Endothelial cell of umbilical vein (primary cell): Measurements from ENCODE around the gene STH. TPM values are rescaled to one million over a fixed set of nuclear protein-coding genes. Genes with fewer than 3 reads are reported as not detected.

ENCODE experiments used
- BruUV-seq: library from RNA; stranded (reverse); fragments of 400-500 nt; replicated peaks from 2 replicates; lab custom pipeline; 2021; lab: Mats Ljungman, UMichigan
- CTCF ChIA-PET: fragments of 300-600, 350-600 bp; sonication (Branson Sonifier 250); formaldehyde crosslinking; loops from one replicate; lab custom pipeline; 2021; ENCODE audit warnings: antibody characterized with exemption, inconsistent platforms; lab: Charles Lee
- POLR2A ChIA-PET: fragments of 300-600, 350-600 bp; sonication (Branson Sonifier 250); formaldehyde crosslinking; loops from one replicate; lab custom pipeline; 2021; ENCODE audit warnings: antibody characterized with exemption, inconsistent platforms; lab: Charles Lee
- DNase-seq: peaks from one replicate; pipeline ENCODE4 v3.0.0-alpha.2; 2011; ENCODE audit warnings: low read depth, low spot score
- FAIRE-seq: peaks from 2 replicates; lab custom pipeline; 2011; peaks lifted over from hg19 to GRCh38; lab: Jason Lieb, UNC
- H2AFZ ChIP-seq: 2 replicates; pipeline ENCODE4 v1.6.0; 2012; ENCODE audit warnings: low read depth, low read length, control low read depth, inconsistent platforms
- H3K27ac ChIP-seq: 2 replicates; pipeline ENCODE4 v1.5.1; 2011; ENCODE audit warnings: low read depth, mild to moderate bottlenecking, control low read depth, low read length, moderate library complexity; ENCODE audit not compliant: insufficient read depth
- H3K27me3 ChIP-seq, 2 experiments: 2 replicates each; pipeline versions ENCODE4 v1.6.0 to v1.6.1; 2011; ENCODE audit warnings: low read length in 2 of 2, mixed read lengths in 1 of 2; ENCODE audit not compliant: control insufficient read depth in 2 of 2, insufficient read depth in 2 of 2
- H3K36me3 ChIP-seq, 2 experiments: 2 replicates in 1 of 2; 3 replicates in 1 of 2; pipeline ENCODE4 v1.5.1; 2011; ENCODE audit warnings: low read length in 2 of 2, mild to moderate bottlenecking in 1 of 2, moderate library complexity in 1 of 2; ENCODE audit not compliant: control insufficient read depth in 2 of 2, insufficient read depth in 2 of 2; ENCODE audit errors: extremely low read depth in 1 of 2
- H3K4me1 ChIP-seq: 3 replicates; pipeline ENCODE4 v1.5.1; 2011; ENCODE audit warnings: mild to moderate bottlenecking, low read length; ENCODE audit not compliant: control insufficient read depth, insufficient read depth; ENCODE audit errors: extremely low read depth
- H3K4me2 ChIP-seq: 2 replicates; pipeline ENCODE4 v1.6.1; 2011; ENCODE audit warnings: low read length, control low read depth, mixed read lengths; ENCODE audit not compliant: insufficient read depth
- H3K4me3 ChIP-seq, 3 experiments: fragments of 200-600 bp in 1 of 3; sonication (generic), shearing (Covaris generic) in 1 of 3; replicated peaks in 1 of 3; 2 replicates each; pipeline ENCODE4 v1.5.1; 2011 to 2016; ENCODE audit warnings: control low read depth in 3 of 3, low read length in 3 of 3, mild to moderate bottlenecking in 2 of 3, inconsistent platforms in 1 of 3, low read depth in 1 of 3, moderate library complexity in 1 of 3; ENCODE audit not compliant: insufficient read depth in 1 of 3
- H3K79me2 ChIP-seq: 2 replicates; pipeline ENCODE4 v1.6.0; 2012; ENCODE audit warnings: low read length, inconsistent platforms; ENCODE audit not compliant: control insufficient read depth, insufficient read depth
- H3K9ac ChIP-seq: replicated peaks from 2 replicates; pipeline ENCODE3; 2011; ENCODE audit warnings: low read length, control low read depth; ENCODE audit not compliant: insufficient read depth; ENCODE audit errors: extremely low read depth
- H3K9me1 ChIP-seq: replicated peaks from 3 replicates; pipeline ENCODE4 v1.6.0; 2011; ENCODE audit warnings: mild to moderate bottlenecking, low read length; ENCODE audit not compliant: control insufficient read depth, insufficient read depth; ENCODE audit errors: extremely low read depth
- H3K9me3 ChIP-seq: replicated peaks from 2 replicates; pipeline ENCODE4 v1.5.1; 2012; ENCODE audit warnings: low read length, inconsistent platforms; ENCODE audit not compliant: control insufficient read depth, insufficient read depth
- H4K20me1 ChIP-seq: replicated peaks from 2 replicates; pipeline ENCODE3; 2011; ENCODE audit warnings: mild to moderate bottlenecking, low read length; ENCODE audit not compliant: control insufficient read depth, insufficient read depth; ENCODE audit errors: extremely low read depth
- EZH2 ChIP-seq: IDR thresholded peaks from 2 replicates; pipeline ENCODE4 v1.6.1; 2012; ENCODE audit warnings: borderline replicate concordance, low read depth, mild to moderate bottlenecking, moderate library complexity, low read length, inconsistent platforms; ENCODE audit not compliant: severe bottlenecking
- FOS ChIP-seq: IDR thresholded peaks from 2 replicates; pipeline ENCODE4 v1.6.1; 2011; ENCODE audit warnings: mild to moderate bottlenecking, low read length, moderate library complexity, borderline replicate concordance; ENCODE audit not compliant: insufficient read depth
- GATA2 ChIP-seq: IDR thresholded peaks from 2 replicates; pipeline ENCODE4 v1.7.0; 2011; ENCODE audit warnings: low read depth, mild to moderate bottlenecking, moderate library complexity, mixed read lengths, low read length; ENCODE audit not compliant: insufficient read length, insufficient read depth
- JUN ChIP-seq: IDR thresholded peaks from 2 replicates; pipeline ENCODE4 v1.6.1; 2011; ENCODE audit warnings: borderline replicate concordance, low read depth; ENCODE audit not compliant: insufficient read length, insufficient read depth
- MYC ChIP-seq: IDR thresholded peaks from one replicate; pipeline ENCODE4 v1.6.1; 2011; ENCODE audit warnings: mild to moderate bottlenecking, low read depth, low read length
- POLR2A ChIP-seq: IDR thresholded peaks from 2 replicates; pipeline ENCODE4 v1.6.1; 2012; ENCODE audit warnings: low read depth, mild to moderate bottlenecking, control low read depth, low read length
- POLR2AphosphoS5 ChIP-seq: IDR thresholded peaks from 2 replicates; pipeline ENCODE4 v1.6.1; 2012; ENCODE audit warnings: low read depth, mild to moderate bottlenecking, control low read depth, low read length, moderate library complexity; ENCODE audit not compliant: insufficient read depth
- dilution Hi-C: fragments of 300-500 bp; cut with MboI; formaldehyde crosslinking; loops from one replicate; pipeline ENCODE4 v1.15.0; 2019; ENCODE audit warnings: low sequenced_read_pairs; ENCODE audit not compliant: extremely low pct_ligation_motif_present
- intact Hi-C: fragments of 100-400 bp; cut with micrococcal nuclease; formaldehyde crosslinking; loops from one replicate; pipeline ENCODE4 v1.10.0; 2022
- polyA plus RNA-seq, 4 experiments: library from polyadenylated mRNA; depleted of rRNA in 3 of 4; stranded (reverse) in 3 of 4; unstranded in 1 of 4; fragments of >200 nt; gene quantifications; 2 replicates each; pipeline versions ENCODE4 v1.2.1 to v1.2.3, GENCODE V29; 2011 to 2012; ENCODE audit warnings: missing spikeins in 1 of 4
- total RNA-seq: library from RNA; stranded (reverse); gene quantifications from 2 replicates; pipeline ENCODE4 v1.2.3, GENCODE V29; 2021
- TF ChIP-seq, protein P1 (sequence below): IDR thresholded peaks from 2 replicates; pipeline ENCODE4 v1.6.1; 2011; ENCODE audit not compliant: insufficient read depth, insufficient read length
- TF ChIP-seq, protein P2 (sequence below), 2 donors: IDR thresholded peaks; 1 replicate in 1 of 2; 2 replicates in 1 of 2; pipeline ENCODE4 v1.5.1; 2011; ENCODE audit warnings: low read length in 2 of 2, mild to moderate bottlenecking in 2 of 2, moderate library complexity in 2 of 2, control low read depth in 1 of 2, inconsistent platforms in 1 of 2, low read depth in 1 of 2; ENCODE audit not compliant: insufficient read depth in 1 of 2; ENCODE audit errors: extremely low read depth in 1 of 2

The STH gene
- total and polyA plus RNA-seq, 2 donors (not counting 3 experiments of a cell fraction or from before 2014, with no cell fraction given): not detected

GRCh38 chr17:46033392-46033791 is 34.3 kb downstream of the STH start:
- Histone ChIP-seq H3K9me3 (no peaks in the 10 kb centered on the region), H3K27me3 (no peaks in the 10 kb centered on the region), H3K4me2 (no peak overlapping the region), H3K4me3 (no peak overlapping the region), H3K79me2 (no peaks in the 10 kb centered on the region), H3K27ac (no peak overlapping the region), H3K36me3 (peaks cover 33 to 45% of the 10 kb centered on the region in 2 experiments), H4K20me1 (no peaks in the 10 kb centered on the region), H3K4me1 (no peaks in the 10 kb centered on the region), H3K9ac (no peak overlapping the region), H2AFZ (no peak overlapping the region), H3K9me1 (no peaks in the 10 kb centered on the region)
- intact Hi-C loops: no loop called here
- DNase-seq (no peak), FAIRE-seq (no peak)
- CTCF ChIA-PET: interaction anchor here (1.0 to 2.6 kb wide), 4 partner anchors 11 to 180 kb away, joined by 4 to 19 read pairs (median 7); partner anchors contain the start of gene KANSL1
- no TSS peak for BruUV-seq
- POLR2A ChIA-PET: no interaction called here
- TF ChIP-seq EZH2 (no peak), POLR2AphosphoS5 (no peak), FOS (no peak), POLR2A (no peak), JUN (no peak), MYC (no peak), GATA2 (no peak)
- TF ChIP-seq, protein P1, sequence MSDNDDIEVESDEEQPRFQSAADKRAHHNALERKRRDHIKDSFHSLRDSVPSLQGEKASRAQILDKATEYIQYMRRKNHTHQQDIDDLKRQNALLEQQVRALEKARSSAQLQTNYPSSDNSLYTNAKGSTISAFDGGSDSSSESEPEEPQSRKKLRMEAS: no peak
- TF ChIP-seq, protein P2, sequence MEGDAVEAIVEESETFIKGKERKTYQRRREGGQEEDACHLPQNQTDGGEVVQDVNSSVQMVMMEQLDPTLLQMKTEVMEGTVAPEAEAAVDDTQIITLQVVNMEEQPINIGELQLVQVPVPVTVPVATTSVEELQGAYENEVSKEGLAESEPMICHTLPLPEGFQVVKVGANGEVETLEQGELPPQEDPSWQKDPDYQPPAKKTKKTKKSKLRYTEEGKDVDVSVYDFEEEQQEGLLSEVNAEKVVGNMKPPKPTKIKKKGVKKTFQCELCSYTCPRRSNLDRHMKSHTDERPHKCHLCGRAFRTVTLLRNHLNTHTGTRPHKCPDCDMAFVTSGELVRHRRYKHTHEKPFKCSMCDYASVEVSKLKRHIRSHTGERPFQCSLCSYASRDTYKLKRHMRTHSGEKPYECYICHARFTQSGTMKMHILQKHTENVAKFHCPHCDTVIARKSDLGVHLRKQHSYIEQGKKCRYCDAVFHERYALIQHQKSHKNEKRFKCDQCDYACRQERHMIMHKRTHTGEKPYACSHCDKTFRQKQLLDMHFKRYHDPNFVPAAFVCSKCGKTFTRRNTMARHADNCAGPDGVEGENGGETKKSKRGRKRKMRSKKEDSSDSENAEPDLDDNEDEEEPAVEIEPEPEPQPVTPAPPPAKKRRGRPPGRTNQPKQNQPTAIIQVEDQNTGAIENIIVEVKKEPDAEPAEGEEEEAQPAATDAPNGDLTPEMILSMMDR (IDR thresholded peaks at IDR 0.05; ENCODE audit: extremely low read depth in 1 of 2, insufficient read depth in 1 of 2, low read depth in 1 of 2, low read length in 2 of 2): no peak
- dilution Hi-C loops: no loop called here
